Measurements from ENCODE around the gene ADK. TPM values are rescaled to one million over a fixed set of nuclear protein-coding genes. Genes with fewer than 3 reads are reported as not detected.

The ADK gene
- total RNA-seq, 2 experiments from 2014 or later, result 56.9 to 57.5 TPM

GRCh38 chr10:74329873-74330272 is 178.9 kb downstream of the ADK start:
- TF ChIP-seq CTCF (IDR thresholded peaks at IDR 0.05), result no peak
- no peak overlapping the region for H3K4me3 Mint-ChIP-seq
- ChIA-PET CTCF (interaction anchor here (0.6 to 1.4 kb wide), 2 partner anchors 8 to 29 kb away, joined by 3 to 4 read pairs; no protein-coding TSS in a partner anchor), POLR2A (interaction anchor here (0.6 kb wide), 1 partner anchor 369 kb away, joined by 4 read pairs; no protein-coding TSS in a partner anchor)
- intact Hi-C loops (cut with micrococcal nuclease), result no loop called here
- no peak for ATAC-seq
- no peak for DNase-seq
- H3K27me3 Mint-ChIP-seq, result no peaks in the 10 kb centered on the region
- no peaks in the 10 kb centered on the region for H3K9me3 Mint-ChIP-seq
- no peak overlapping the region for H3K27ac Mint-ChIP-seq
- H3K4me1 Mint-ChIP-seq (ENCODE audit: low read depth), result peaks cover 9% of the 10 kb centered on the region
- peaks cover 18% of the 10 kb centered on the region for H3K36me3 Mint-ChIP-seq (ENCODE audit: low read depth)

- CTCF ChIA-PET, result no interaction called here
- Mint-ChIP-seq H3K27me3 (no peaks in the 10 kb centered on the region), H3K27ac (no peak overlapping the region), H3K4me3 (no peak overlapping the region), H3K9me3 (no peaks in the 10 kb centered on the region), H3K36me3 (ENCODE audit: low read depth) (peaks cover 18% of the 10 kb centered on the region), H3K4me1 (ENCODE audit: low read depth) (peaks cover 5% of the 10 kb centered on the region)
- intact Hi-C loops (cut with micrococcal nuclease), result no loop called here
- DNase-seq, result no peak
- no peak for ATAC-seq
- POLR2A ChIA-PET, result no interaction called here
- no peak for TF ChIP-seq CTCF (IDR thresholded peaks at IDR 0.05)
These were observed 179.6 kb downstream of the ADK start for GRCh38 chr10:74330646-74331045.

- Mint-ChIP-seq H3K36me3 (ENCODE audit: low read depth) (peaks cover 23% of the 10 kb centered on the region), H3K4me3 (no peak overlapping the region)
- CTCF ChIA-PET, result interaction anchor here (0.6 kb wide), 1 partner anchor 315 kb away, joined by 3 read pairs; no protein-coding TSS in a partner anchor
These were observed 181.4 kb downstream of the ADK start for GRCh38 chr10:74332398-74332797.

GRCh38 chr10:74333174-74333573 is 182.2 kb downstream of the ADK start:
- H3K4me3 Mint-ChIP-seq, result no peak overlapping the region
- H3K36me3 Mint-ChIP-seq (ENCODE audit: low read depth), result peaks cover 23% of the 10 kb centered on the region
- DNase-seq (no peak), ATAC-seq (no peak)
- no peaks in the 10 kb centered on the region for H3K9me3 Mint-ChIP-seq
- CTCF ChIA-PET, result interaction anchor here (0.6 kb wide), 1 partner anchor 316 kb away, joined by 3 read pairs; no protein-coding TSS in a partner anchor
- no peaks in the 10 kb centered on the region for H3K27me3 Mint-ChIP-seq
- TF ChIP-seq CTCF (IDR thresholded peaks at IDR 0.05), result no peak
- H3K27ac Mint-ChIP-seq, result no peak overlapping the region
- intact Hi-C loops (cut with micrococcal nuclease), result no loop called here
- H3K4me1 Mint-ChIP-seq (ENCODE audit: low read depth), result peaks cover 7% of the 10 kb centered on the region
- POLR2A ChIA-PET, result interaction anchor here (0.6 kb wide), 1 partner anchor 9 kb away, joined by 3 read pairs; no protein-coding TSS in a partner anchor

More at GRCh38 chr10:74332398-74332797, 181.4 kb downstream of the ADK start:
- peaks cover 7% of the 10 kb centered on the region for H3K4me1 Mint-ChIP-seq (ENCODE audit: low read depth)
- POLR2A ChIA-PET, result interaction anchor here (0.6 kb wide), 1 partner anchor 10 kb away, joined by 3 read pairs; no protein-coding TSS in a partner anchor
- intact Hi-C loops (cut with micrococcal nuclease), result no loop called here
- H3K27ac Mint-ChIP-seq, result no peak overlapping the region
- DNase-seq (no peak), ATAC-seq (no peak)
- H3K27me3 Mint-ChIP-seq, result no peaks in the 10 kb centered on the region
- no peak for TF ChIP-seq CTCF (IDR thresholded peaks at IDR 0.05)
- H3K9me3 Mint-ChIP-seq, result no peaks in the 10 kb centered on the region

- H3K9me3 Mint-ChIP-seq, result no peaks in the 10 kb centered on the region
- DNase-seq (no peak), ATAC-seq (no peak)
- ChIA-PET POLR2A (interaction anchor here (1.6 kb wide), 1 partner anchor 24 kb away, joined by 3 read pairs; no protein-coding TSS in a partner anchor), CTCF (no interaction called here)
- H3K27ac Mint-ChIP-seq, result no peak overlapping the region
- H3K36me3 Mint-ChIP-seq (ENCODE audit: low read depth), result peaks cover 20% of the 10 kb centered on the region
- TF ChIP-seq CTCF (IDR thresholded peaks at IDR 0.05), result no peak
- intact Hi-C loops (cut with micrococcal nuclease), result no loop called here
- peaks cover 4% of the 10 kb centered on the region for H3K4me1 Mint-ChIP-seq (ENCODE audit: low read depth)
- no peaks in the 10 kb centered on the region for H3K27me3 Mint-ChIP-seq
- H3K4me3 Mint-ChIP-seq, result no peak overlapping the region
These were observed 183.2 kb downstream of the ADK start for GRCh38 chr10:74334221-74334620.

All from activated CD8-positive, alpha-beta T cell treated with anti-CD3 and anti-CD28 coated beads for 36 hours (primary cell).